ENCODE measurements around the gene RCOR1. TPM values are rescaled to one million over a fixed set of nuclear protein-coding genes. Genes with fewer than 3 reads are reported as not detected.
"Not testable (repeated sequence)": the region's sequence is repeated elsewhere in the genome, so short reads cannot be mapped to it uniquely, and the experiment has no call there.

Gene RCOR1
- total and polyA plus RNA-seq, 2 of the 8 experiments (the other 6 are each of a cell fraction or from before 2014, with no cell fraction given), result 12.3 to 26.3 TPM

DNA sequence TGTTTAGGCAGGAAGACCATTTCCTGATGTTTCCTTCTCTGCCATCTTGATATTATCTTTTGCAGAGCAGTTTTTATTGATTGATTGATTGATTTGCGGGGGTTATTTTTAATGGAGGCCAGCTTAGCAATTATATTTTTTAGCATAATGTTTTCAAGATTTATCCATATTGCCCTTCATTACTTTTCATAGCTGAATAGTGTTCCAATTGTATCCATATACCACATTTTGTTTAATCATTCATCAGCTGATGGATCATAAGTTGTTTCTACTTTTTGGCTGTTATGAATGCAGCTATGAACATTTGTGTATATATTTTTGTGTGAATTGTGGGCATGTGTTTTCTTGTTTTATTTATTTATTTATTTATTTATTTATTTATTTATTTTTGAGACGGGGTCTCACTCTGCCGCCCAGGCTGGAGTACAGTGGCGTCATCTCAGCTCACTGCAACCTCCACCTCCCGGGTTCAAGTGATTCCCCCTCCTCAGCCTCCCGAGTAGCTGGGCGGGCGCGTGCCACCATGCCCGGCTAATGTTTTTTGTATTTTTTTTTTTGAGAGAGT lies 20.9 kb upstream of the RCOR1 start (continued):
- TF ChIP-seq SP1 (IDR thresholded peaks at IDR 0.05; ENCODE audit: low read depth, low read length) (no peak), JUND (IDR thresholded peaks at IDR 0.05; ENCODE audit: low read length) (no peak), SIX5 (IDR thresholded peaks at IDR 0.05; ENCODE audit: low read depth, low read length) (no peak), KDM5A (IDR thresholded peaks at IDR 0.05; ENCODE audit: low read length) (no peak), HDAC2 (IDR thresholded peaks at IDR 0.05; ENCODE audit: borderline replicate concordance in 1 of 2, low read depth in 2 of 2, low read length in 2 of 2) (no peak)
- TF ChIP-seq, protein P1, sequence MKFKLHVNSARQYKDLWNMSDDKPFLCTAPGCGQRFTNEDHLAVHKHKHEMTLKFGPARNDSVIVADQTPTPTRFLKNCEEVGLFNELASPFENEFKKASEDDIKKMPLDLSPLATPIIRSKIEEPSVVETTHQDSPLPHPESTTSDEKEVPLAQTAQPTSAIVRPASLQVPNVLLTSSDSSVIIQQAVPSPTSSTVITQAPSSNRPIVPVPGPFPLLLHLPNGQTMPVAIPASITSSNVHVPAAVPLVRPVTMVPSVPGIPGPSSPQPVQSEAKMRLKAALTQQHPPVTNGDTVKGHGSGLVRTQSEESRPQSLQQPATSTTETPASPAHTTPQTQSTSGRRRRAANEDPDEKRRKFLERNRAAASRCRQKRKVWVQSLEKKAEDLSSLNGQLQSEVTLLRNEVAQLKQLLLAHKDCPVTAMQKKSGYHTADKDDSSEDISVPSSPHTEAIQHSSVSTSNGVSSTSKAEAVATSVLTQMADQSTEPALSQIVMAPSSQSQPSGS (IDR thresholded peaks at IDR 0.05; ENCODE audit: low read length), result no peak

DNA sequence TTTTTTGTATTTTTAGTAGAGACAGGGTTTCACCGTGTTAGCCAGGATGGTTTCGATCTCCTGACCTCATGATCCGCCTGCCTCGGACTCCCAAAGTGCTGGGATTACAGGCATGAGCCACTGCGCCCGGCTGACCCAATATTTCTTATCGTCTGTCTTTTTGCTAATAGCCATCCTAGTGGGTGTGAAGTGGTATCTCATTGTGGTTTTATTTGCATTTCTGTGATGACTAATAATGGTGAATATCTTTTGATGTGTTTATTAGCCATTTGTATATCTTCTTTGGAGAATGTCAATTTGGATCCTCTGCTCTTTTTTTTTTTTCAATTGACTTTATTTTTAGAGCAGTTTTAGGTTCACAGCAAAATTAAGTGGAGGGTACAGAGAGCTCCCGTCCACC lies 19.3 kb upstream of the RCOR1 start:
- not testable (repeated sequence) for H4K91ac ChIP-seq (replicated peaks; ENCODE audit: insufficient read length, low read length); H4K20me1 ChIP-seq (replicated peaks in 1 of 2; ENCODE audit: control insufficient read depth in 1 of 2, insufficient read depth in 2 of 2, low read length in 2 of 2); H2BK120ac ChIP-seq (replicated peaks; ENCODE audit: low read depth, low read length); H4K8ac ChIP-seq (ENCODE audit: extremely low read depth, insufficient read depth, low read length); H3K4ac ChIP-seq (replicated peaks; ENCODE audit: insufficient read length, low read depth, low read length); H3K4me3 ChIP-seq (ENCODE audit: extremely low read depth in 1 of 4, insufficient read depth in 2 of 4, low read depth in 3 of 4, low read length in 4 of 4); H3K23me2 ChIP-seq (ENCODE audit: low read depth, low read length); H3K79me1 ChIP-seq (ENCODE audit: low read depth, low read length); DNase-seq (ENCODE audit: low read depth in 1 of 2, low spot score in 2 of 2); H2BK20ac ChIP-seq (ENCODE audit: low read length); H3K4me1 ChIP-seq (replicated peaks in 1 of 4; ENCODE audit: control insufficient read depth in 3 of 4, insufficient read depth in 4 of 4, low read length in 3 of 4); H3K27me3 ChIP-seq (replicated peaks in 1 of 4; ENCODE audit: control insufficient read depth in 3 of 4, extremely low read depth in 1 of 4, insufficient read depth in 3 of 4, low read length in 3 of 4); H3K9ac ChIP-seq (replicated peaks in 1 of 4; ENCODE audit: extremely low read depth in 1 of 4, low read depth in 3 of 4, low read length in 3 of 4); H3K23ac ChIP-seq (ENCODE audit: insufficient read length); H3K4me2 ChIP-seq (ENCODE audit: insufficient read depth in 1 of 2, low read depth in 2 of 2, low read length in 2 of 2); H3K14ac ChIP-seq (ENCODE audit: insufficient read length); FAIRE-seq; H2BK12ac ChIP-seq (ENCODE audit: low read depth, low read length); H3K36me3 ChIP-seq (ENCODE audit: control insufficient read depth in 2 of 4, insufficient read depth in 4 of 4, low read length in 3 of 4); H2AFZ ChIP-seq (ENCODE audit: low read length); H2BK15ac ChIP-seq (ENCODE audit: low read length); H3K18ac ChIP-seq (ENCODE audit: extremely low read depth, low read length); H3K27ac ChIP-seq (ENCODE audit: low read depth, low read length); H4K5ac ChIP-seq (ENCODE audit: insufficient read length, low read depth, low read length); H3K79me2 ChIP-seq (ENCODE audit: control insufficient read depth in 1 of 2, insufficient read depth in 2 of 2, low read length in 2 of 2); H2BK5ac ChIP-seq (ENCODE audit: low read depth, low read length); H2AK5ac ChIP-seq (ENCODE audit: low read depth, low read length); H3K9me3 ChIP-seq (ENCODE audit: insufficient read depth in 2 of 2, low read depth in 1 of 2, low read length in 1 of 2); H3K56ac ChIP-seq (replicated peaks; ENCODE audit: insufficient read length, low read depth, low read length)
- CTCF ChIA-PET (ENCODE audit: partially characterized antibody), result interaction anchor here (0.9 to 1.5 kb wide), 2 partner anchors 18 to 22 kb away, joined by 4 to 5 read pairs; no protein-coding TSS in a partner anchor
- WGBS, 2 experiments (ENCODE audit: extremely low coverage in 1 of 2, insufficient coverage in 1 of 2, insufficient read length in 1 of 2, insufficient replicate concordance in 2 of 2, low coverage in 1 of 2, low lambda C conversion rate in 2 of 2, missing lambda C conversion rate in 1 of 2), result 85% methylated on average over 8 of the region's 8 CpGs; no CpG with 5 or more reads in 1 of the 2 experiments
- POLR2A ChIA-PET (ENCODE audit: partially characterized antibody), result interaction anchor here (1.1 kb wide), 1 partner anchor 12 kb away, joined by 3 read pairs; no protein-coding TSS in a partner anchor
